Activated naive CD4-positive, alpha-beta T cell treated with anti-CD3 and anti-CD28 coated beads for 36 hours (primary cell): ENCODE data around the gene NBEAL1. TPM values are rescaled to one million over a fixed set of nuclear protein-coding genes. Genes with fewer than 3 reads are reported as not detected.
"Not testable (repeated sequence)": the region's sequence is repeated elsewhere in the genome, so short reads cannot be mapped to it uniquely, and the experiment has no call there.

Source experiments
- CTCF ChIA-PET: fragments of 350-600 bp; sonication (Branson Sonifier 250); formaldehyde crosslinking; loops from one replicate; lab custom pipeline; 2021; ENCODE audit warnings: antibody characterized with exemption; lab: Charles Lee
- DNase-seq: peaks from one replicate; pipeline ENCODE4 v3.0.0-alpha.2; 2020
- H3K27ac Mint-ChIP-seq: one replicate; pipeline ENCODE4 v1.8.0; 2021; ENCODE audit warnings: mild to moderate bottlenecking, mixed read lengths
- H3K27me3 Mint-ChIP-seq: one replicate; pipeline ENCODE4 v1.8.0; 2021; ENCODE audit warnings: low read depth, mixed read lengths
- H3K36me3 Mint-ChIP-seq: one replicate; pipeline ENCODE4 v1.8.0; 2021; ENCODE audit warnings: low read depth, mixed read lengths
- H3K4me1 Mint-ChIP-seq: one replicate; pipeline ENCODE4 v1.8.0; 2021; ENCODE audit warnings: low read depth, mixed read lengths
- H3K4me3 Mint-ChIP-seq: one replicate; pipeline ENCODE4 v1.8.0; 2021; ENCODE audit warnings: mild to moderate bottlenecking, moderate library complexity, mixed read lengths
- H3K9me3 Mint-ChIP-seq: one replicate; pipeline ENCODE4 v1.8.0; 2021; ENCODE audit warnings: mixed read lengths
- intact Hi-C: fragments of 100-400 bp; cut with micrococcal nuclease; formaldehyde crosslinking; loops from one replicate; pipeline ENCODE4 v1.15.1; 2023
- total RNA-seq, 2 experiments: library from RNA; stranded (reverse); gene quantifications; one replicate each; pipeline ENCODE4 v1.2.3, GENCODE V29; 2021

Gene NBEAL1
- total RNA-seq, 2 experiments from 2014 or later: 7.9 to 8.3 TPM

DNA sequence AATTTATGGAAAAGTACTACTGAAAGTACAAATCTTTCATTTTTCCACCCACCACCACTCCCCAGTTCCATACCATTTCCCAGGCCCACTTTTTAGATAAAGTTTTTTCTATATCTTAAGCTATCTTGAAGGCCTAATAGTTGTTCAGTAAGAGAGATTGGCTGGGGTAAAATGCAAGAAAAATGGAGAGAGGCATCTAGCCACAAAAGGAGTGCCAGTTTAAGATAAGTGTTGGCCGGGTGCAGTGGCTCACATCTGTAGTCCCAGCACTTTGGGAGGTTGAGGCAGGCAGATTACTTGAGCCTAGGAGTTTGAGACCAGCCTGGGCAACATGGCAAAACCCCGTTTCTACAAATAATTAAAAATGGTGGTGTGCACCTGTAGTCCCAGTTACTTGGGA is 28.6 kb downstream of the NBEAL1 start:
- H3K9me3 Mint-ChIP-seq: no peaks in the 10 kb centered on the region
- H3K4me1 Mint-ChIP-seq: no peaks in the 10 kb centered on the region
- H3K4me3 Mint-ChIP-seq: no peak overlapping the region
- CTCF ChIA-PET: no interaction called here
- DNase-seq: no peak
- H3K27ac Mint-ChIP-seq: no peak overlapping the region
- intact Hi-C loops: no loop called here
- no peaks in the 10 kb centered on the region for H3K27me3 Mint-ChIP-seq
- peaks cover 9% of the 10 kb centered on the region for H3K36me3 Mint-ChIP-seq

- Mint-ChIP-seq H3K27me3 (no peaks in the 10 kb centered on the region), H3K9me3 (no peaks in the 10 kb centered on the region), H3K36me3 (peaks cover 5% of the 10 kb centered on the region), H3K4me3 (no peak overlapping the region), H3K27ac (no peak overlapping the region), H3K4me1 (no peaks in the 10 kb centered on the region)
- intact Hi-C loops: no loop called here
- CTCF ChIA-PET: no interaction called here
- DNase-seq: no peak
Measured at GRCh38 chr2:203045867-203046266, 31.2 kb downstream of the NBEAL1 start.

DNA sequence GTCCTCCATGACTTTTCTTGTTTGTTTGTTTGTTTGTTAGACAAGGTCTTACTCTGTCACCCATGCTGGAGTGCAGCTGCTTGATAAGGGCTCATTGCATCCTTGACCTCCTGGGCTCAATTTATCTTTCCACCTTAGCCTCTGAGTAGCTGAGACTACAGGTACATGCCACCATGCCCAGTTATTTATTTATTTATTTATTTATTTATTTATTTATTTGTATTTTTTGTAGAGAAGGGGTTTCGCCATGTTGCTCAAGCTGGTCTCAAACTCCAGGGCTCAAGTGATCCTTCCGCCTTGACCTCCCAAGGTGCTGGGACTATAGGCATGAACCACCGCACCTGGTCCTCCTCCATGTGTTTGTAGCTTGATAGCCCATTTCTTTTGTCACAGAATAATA is 37.9 kb downstream of the NBEAL1 start:
- CTCF ChIA-PET: interaction anchor here (0.6 kb wide), 2 partner anchors 504 to 865 kb away, joined by 3 read pairs; no protein-coding TSS in a partner anchor
- Mint-ChIP-seq H3K9me3 (no peaks in the 10 kb centered on the region), H3K4me1 (no peaks in the 10 kb centered on the region), H3K4me3 (no peak overlapping the region), H3K36me3 (peaks cover 2% of the 10 kb centered on the region), H3K27ac (no peak overlapping the region), H3K27me3 (no peaks in the 10 kb centered on the region)
- intact Hi-C loops: no loop called here
- no peak for DNase-seq

- H3K27me3 Mint-ChIP-seq: no peaks in the 10 kb centered on the region
- H3K4me3 Mint-ChIP-seq: no peak overlapping the region
- intact Hi-C loops: no loop called here
- DNase-seq: no peak
- H3K9me3 Mint-ChIP-seq: no peaks in the 10 kb centered on the region
- CTCF ChIA-PET: no interaction called here
- peaks cover 7% of the 10 kb centered on the region for H3K36me3 Mint-ChIP-seq
- H3K4me1 Mint-ChIP-seq: no peaks in the 10 kb centered on the region
- no peak overlapping the region for H3K27ac Mint-ChIP-seq
Measured at GRCh38 chr2:203059567-203060240, 45.0 kb downstream of the NBEAL1 start.

DNA sequence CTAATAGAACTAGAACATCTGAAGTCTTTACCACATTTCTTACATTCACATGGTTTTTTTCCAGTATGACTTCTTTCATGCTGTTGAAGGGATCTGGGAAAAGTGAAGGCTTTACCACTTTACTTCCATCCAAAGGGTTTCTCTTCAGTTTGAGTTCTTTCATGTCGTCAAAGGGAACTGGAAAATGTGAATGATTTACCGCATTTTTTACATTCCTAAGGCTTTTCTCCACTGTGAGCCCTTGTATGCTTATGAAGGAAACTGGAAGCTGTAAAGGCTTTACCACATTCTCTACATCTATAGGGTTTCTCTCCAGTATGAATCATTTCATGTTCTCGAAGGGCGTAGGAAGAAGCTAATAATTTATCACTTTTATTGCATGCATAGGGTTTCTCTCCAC is 46.7 kb downstream of the NBEAL1 start:
- Mint-ChIP-seq H3K4me1 (no peaks in the 10 kb centered on the region), H3K27ac (no peak overlapping the region), H3K27me3 (no peaks in the 10 kb centered on the region), H3K9me3 (no peaks in the 10 kb centered on the region), H3K4me3 (no peak overlapping the region), H3K36me3 (peaks cover 8% of the 10 kb centered on the region)
- CTCF ChIA-PET: no interaction called here
- intact Hi-C loops: no loop called here
- no peak for DNase-seq

GRCh38 chr2:203062126-203062525 is 47.5 kb downstream of the NBEAL1 start:
- intact Hi-C loops: no loop called here
- H3K9me3 Mint-ChIP-seq: no peaks in the 10 kb centered on the region

GRCh38 chr2:203066519-203067091 is 51.9 kb downstream of the NBEAL1 start:
- H3K9me3 Mint-ChIP-seq, H3K27ac Mint-ChIP-seq, H3K4me1 Mint-ChIP-seq, intact Hi-C loops, DNase-seq, H3K36me3 Mint-ChIP-seq, H3K27me3 Mint-ChIP-seq, H3K4me3 Mint-ChIP-seq: not testable (repeated sequence)
- CTCF ChIA-PET: interaction anchor here (0.6 to 0.7 kb wide), 2 partner anchors 84 to 549 kb away, joined by 3 read pairs; no protein-coding TSS in a partner anchor

More at GRCh38 chr2:203062126-203062525, 47.5 kb downstream of the NBEAL1 start:
- no peak for DNase-seq
- H3K4me1 Mint-ChIP-seq: no peaks in the 10 kb centered on the region
- H3K4me3 Mint-ChIP-seq: no peak overlapping the region
- CTCF ChIA-PET: no interaction called here
- no peak overlapping the region for H3K27ac Mint-ChIP-seq
- no peaks in the 10 kb centered on the region for H3K27me3 Mint-ChIP-seq
- peaks cover 10% of the 10 kb centered on the region for H3K36me3 Mint-ChIP-seq

GRCh38 chr2:203070701-203071100 is 56.0 kb downstream of the NBEAL1 start:
- no peak for DNase-seq
- intact Hi-C loops: no loop called here
- H3K4me1 Mint-ChIP-seq: no peaks in the 10 kb centered on the region
- peaks cover 2% of the 10 kb centered on the region for H3K9me3 Mint-ChIP-seq
- CTCF ChIA-PET: interaction anchor here (1.0 kb wide), 1 partner anchor 358 kb away, joined by 3 read pairs; no protein-coding TSS in a partner anchor
- H3K27ac Mint-ChIP-seq: no peak overlapping the region
- peaks cover 9% of the 10 kb centered on the region for H3K36me3 Mint-ChIP-seq
- H3K4me3 Mint-ChIP-seq: no peak overlapping the region
- no peaks in the 10 kb centered on the region for H3K27me3 Mint-ChIP-seq

DNA sequence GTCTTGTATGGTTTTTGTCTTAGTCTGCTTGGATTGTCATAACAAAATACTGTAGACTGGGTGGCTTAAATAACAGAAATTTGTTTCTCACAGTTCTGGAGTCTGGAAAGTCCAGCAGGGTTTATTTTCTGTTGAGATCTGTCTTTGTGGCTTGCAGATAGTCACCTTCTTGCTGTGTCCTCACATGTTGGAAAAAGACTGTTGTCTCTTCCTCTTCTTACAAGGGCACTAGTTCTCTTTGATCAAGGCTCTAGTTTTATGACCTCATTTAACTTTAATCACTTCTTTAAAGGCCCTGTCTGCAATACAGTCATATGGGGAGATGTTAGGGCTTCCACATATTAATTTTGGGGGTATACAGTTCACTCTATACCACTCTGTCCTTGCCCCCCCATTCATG is 56.5 kb downstream of the NBEAL1 start:
- peaks cover 9% of the 10 kb centered on the region for H3K36me3 Mint-ChIP-seq
- intact Hi-C loops: no loop called here
- DNase-seq: no peak
- H3K4me1 Mint-ChIP-seq: no peaks in the 10 kb centered on the region
- no peak overlapping the region for H3K4me3 Mint-ChIP-seq
- peaks cover 2% of the 10 kb centered on the region for H3K9me3 Mint-ChIP-seq
- no peak overlapping the region for H3K27ac Mint-ChIP-seq
- CTCF ChIA-PET: interaction anchor here (1.0 kb wide), 1 partner anchor 357 kb away, joined by 3 read pairs; no protein-coding TSS in a partner anchor
- H3K27me3 Mint-ChIP-seq: no peaks in the 10 kb centered on the region

GRCh38 chr2:203072371-203072770 is 57.7 kb downstream of the NBEAL1 start:
- CTCF ChIA-PET: interaction anchor here (0.6 to 1.0 kb wide), 2 partner anchors 22 to 72 kb away, joined by 3 read pairs; no protein-coding TSS in a partner anchor
- Mint-ChIP-seq H3K9me3 (peaks cover 2% of the 10 kb centered on the region), H3K4me3 (no peak overlapping the region), H3K27me3 (no peaks in the 10 kb centered on the region), H3K36me3 (peaks cover 6% of the 10 kb centered on the region), H3K27ac (no peak overlapping the region), H3K4me1 (no peaks in the 10 kb centered on the region)
- no peak for DNase-seq
- intact Hi-C loops: no loop called here

GRCh38 chr2:203077451-203077850 is 62.8 kb downstream of the NBEAL1 start:
- no peaks in the 10 kb centered on the region for H3K4me1 Mint-ChIP-seq
- no peak overlapping the region for H3K27ac Mint-ChIP-seq
- no peak overlapping the region for H3K4me3 Mint-ChIP-seq
- H3K27me3 Mint-ChIP-seq: no peaks in the 10 kb centered on the region
- CTCF ChIA-PET: no interaction called here
- intact Hi-C loops: no loop called here
- peaks cover 4% of the 10 kb centered on the region for H3K36me3 Mint-ChIP-seq
- peaks cover 2% of the 10 kb centered on the region for H3K9me3 Mint-ChIP-seq
- DNase-seq: no peak

DNA sequence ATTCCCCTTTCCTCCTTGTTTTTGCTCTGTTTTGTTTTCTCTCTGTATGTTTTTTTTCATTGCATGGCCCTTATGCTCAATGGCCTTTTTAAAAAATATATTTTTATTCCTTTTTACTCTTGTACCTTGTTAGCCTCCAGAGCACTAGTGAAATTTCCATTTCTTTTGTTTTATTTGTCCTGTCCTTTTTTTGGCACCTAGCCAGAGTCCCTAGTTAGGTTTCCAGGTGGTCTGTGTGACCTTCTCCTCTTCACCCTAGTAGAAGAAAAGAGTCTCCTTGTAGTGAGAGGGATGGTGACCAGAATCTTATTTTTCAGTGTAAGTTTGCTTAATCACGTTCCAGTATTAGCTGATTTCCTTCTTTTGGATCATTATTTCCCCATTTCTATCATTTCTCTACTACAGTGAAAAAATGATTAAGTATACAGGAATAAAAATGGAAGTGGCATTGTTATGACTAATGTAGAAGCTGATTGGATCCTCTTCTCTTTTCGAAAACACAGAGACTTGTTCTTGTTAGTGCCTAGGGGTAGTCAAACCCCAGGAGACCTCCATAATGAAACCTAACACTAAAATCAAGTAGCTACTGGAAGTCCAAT is 65.9 kb downstream of the NBEAL1 start:
- DNase-seq: no peak
- Mint-ChIP-seq H3K27me3 (no peaks in the 10 kb centered on the region), H3K36me3 (peaks cover 7% of the 10 kb centered on the region), H3K9me3 (no peaks in the 10 kb centered on the region), H3K27ac (no peak overlapping the region), H3K4me1 (no peaks in the 10 kb centered on the region), H3K4me3 (no peak overlapping the region)
- CTCF ChIA-PET: interaction anchor here (0.6 kb wide), 1 partner anchor 33 kb away, joined by 5 read pairs; no protein-coding TSS in a partner anchor
- intact Hi-C loops: no loop called here
